MM.1S (cell line): Measurements from ENCODE around the gene SCGB1D1.

Experiments
- DNase-seq: peaks from one replicate; pipeline ENCODE4 v3.0.0-alpha.2; 2015
- H2AFZ ChIP-seq: fragments of 300-600 bp; sonication (generic); 2 replicates; pipeline ENCODE4 v1.6.0; 2016; ENCODE audit warnings: antibody characterized with exemption, low read length
- H3F3A ChIP-seq: fragments of 300-600 bp; sonication (generic); 2 replicates; pipeline ENCODE4 v1.6.1; 2016; ENCODE audit warnings: mild to moderate bottlenecking, antibody characterized with exemption, low read length, moderate library complexity, mixed read lengths; ENCODE audit not compliant: insufficient read depth
- H3K27ac ChIP-seq: fragments of 300-600 bp; sonication (generic); 2 replicates; pipeline ENCODE4 v1.5.1; 2016; ENCODE audit warnings: mild to moderate bottlenecking, low read length
- H3K27me3 ChIP-seq: fragments of 300-600 bp; sonication (generic); replicated peaks from 2 replicates; pipeline ENCODE4 v1.6.0; 2016; ENCODE audit warnings: low read length; ENCODE audit not compliant: insufficient read depth
- H3K36me3 ChIP-seq: fragments of 300-600 bp; sonication (generic); replicated peaks from 2 replicates; pipeline ENCODE4 v1.6.1; 2016; ENCODE audit warnings: mild to moderate bottlenecking, low read length, mixed read lengths; ENCODE audit not compliant: insufficient read depth
- H3K4me1 ChIP-seq: fragments of 300-600 bp; sonication (generic); 2 replicates; pipeline ENCODE4 v1.6.1; 2016; ENCODE audit warnings: low read length, mixed read lengths
- H3K4me2 ChIP-seq: fragments of 300-600 bp; sonication (generic); 2 replicates; pipeline ENCODE4 v1.6.0; 2016; ENCODE audit warnings: low read depth, low read length
- H3K4me3 ChIP-seq: fragments of 300-600 bp; sonication (generic); 2 replicates; pipeline ENCODE4 v1.5.1; 2016; ENCODE audit warnings: low read length, mixed read lengths
- H3K79me2 ChIP-seq: fragments of 300-600 bp; sonication (generic); 2 replicates; pipeline ENCODE4 v1.6.1; 2016; ENCODE audit warnings: mixed run types, low read length, mixed read lengths
- H3K9ac ChIP-seq: fragments of 300-600 bp; sonication (generic); 2 replicates; pipeline ENCODE4 v1.6.1; 2016; ENCODE audit warnings: low read length, mixed read lengths
- H3K9me2 ChIP-seq: fragments of 300-600 bp; sonication (generic); replicated peaks from 2 replicates; pipeline ENCODE4 v1.6.1; 2016; ENCODE audit warnings: mild to moderate bottlenecking, low read length, mixed read lengths; ENCODE audit not compliant: insufficient read depth
- H3K9me3 ChIP-seq: fragments of 300-600 bp; sonication (generic); replicated peaks from 2 replicates; pipeline ENCODE4 v1.6.1; 2016; ENCODE audit warnings: mild to moderate bottlenecking, low read length, mixed read lengths; ENCODE audit not compliant: insufficient read depth
- H4K20me1 ChIP-seq: fragments of 300-600 bp; sonication (generic); 2 replicates; pipeline ENCODE4 v1.6.1; 2016; ENCODE audit warnings: mild to moderate bottlenecking, low read length, moderate library complexity, mixed read lengths; ENCODE audit not compliant: insufficient read depth
- CTCF ChIP-seq: fragments of 300-600 bp; sonication (generic); IDR thresholded peaks from 2 replicates; pipeline ENCODE4 v1.5.1; 2016; ENCODE audit warnings: antibody characterized with exemption, low read length, mixed read lengths
- EZH2 ChIP-seq: fragments of 300-600 bp; sonication (generic); optimal IDR thresholded peaks from 2 replicates; pipeline ENCODE3; 2017; ENCODE audit warnings: low read depth, mild to moderate bottlenecking, antibody characterized with exemption, low read length, mixed read lengths
- EZH2phosphoT487 ChIP-seq: fragments of 300-600 bp; sonication (generic); IDR thresholded peaks from 2 replicates; pipeline ENCODE4 v1.6.1; 2018; ENCODE audit warnings: antibody characterized with exemption, low read length

SCGB1D1 gene

GRCh38 chr11:62150887-62151736 lies 38.9 kb upstream of the SCGB1D1 start:
- DNase-seq: no peak

GRCh38 chr11:62151737-62152102 lies 38.3 kb upstream of the SCGB1D1 start:
- no peak overlapping the region for H3K27ac ChIP-seq
- H3K4me2 ChIP-seq: no peak overlapping the region
- H3K36me3 ChIP-seq: peaks cover 20% of the 10 kb centered on the region
- DNase-seq: no peak
- no peak overlapping the region for H2AFZ ChIP-seq
- no peak overlapping the region for H3K9ac ChIP-seq
- no peaks in the 10 kb centered on the region for H3K27me3 ChIP-seq
- no peaks in the 10 kb centered on the region for H3K4me1 ChIP-seq
- H3K4me3 ChIP-seq: no peak overlapping the region
- H3K79me2 ChIP-seq: no peaks in the 10 kb centered on the region
- TF ChIP-seq EZH2phosphoT487 (no peak), CTCF (no peak), EZH2 (no peak)
- no peaks in the 10 kb centered on the region for H3K9me2 ChIP-seq
- no peaks in the 10 kb centered on the region for H3F3A ChIP-seq
- H3K9me3 ChIP-seq: no peaks in the 10 kb centered on the region
- H4K20me1 ChIP-seq: 0 out of 2 replicates have a peak, but pooled peaks cover 3% of the 10 kb centered on the region

More at GRCh38 chr11:62150887-62151736, 38.9 kb upstream of the SCGB1D1 start:
- Histone ChIP-seq H3K79me2 (no peaks in the 10 kb centered on the region), H3K36me3 (peaks cover 20% of the 10 kb centered on the region), H3K9me2 (no peaks in the 10 kb centered on the region), H2AFZ (no peak overlapping the region), H3K9ac (no peak overlapping the region), H3F3A (no peaks in the 10 kb centered on the region), H3K4me3 (no peak overlapping the region), H3K27me3 (no peaks in the 10 kb centered on the region), H3K4me2 (no peak overlapping the region), H4K20me1 (0 out of 2 replicates have a peak, but pooled peaks cover 3% of the 10 kb centered on the region), H3K27ac (no peak overlapping the region), H3K9me3 (no peaks in the 10 kb centered on the region), H3K4me1 (no peaks in the 10 kb centered on the region)
- TF ChIP-seq EZH2phosphoT487 (no peak), EZH2 (no peak), CTCF (no peak)

DNA sequence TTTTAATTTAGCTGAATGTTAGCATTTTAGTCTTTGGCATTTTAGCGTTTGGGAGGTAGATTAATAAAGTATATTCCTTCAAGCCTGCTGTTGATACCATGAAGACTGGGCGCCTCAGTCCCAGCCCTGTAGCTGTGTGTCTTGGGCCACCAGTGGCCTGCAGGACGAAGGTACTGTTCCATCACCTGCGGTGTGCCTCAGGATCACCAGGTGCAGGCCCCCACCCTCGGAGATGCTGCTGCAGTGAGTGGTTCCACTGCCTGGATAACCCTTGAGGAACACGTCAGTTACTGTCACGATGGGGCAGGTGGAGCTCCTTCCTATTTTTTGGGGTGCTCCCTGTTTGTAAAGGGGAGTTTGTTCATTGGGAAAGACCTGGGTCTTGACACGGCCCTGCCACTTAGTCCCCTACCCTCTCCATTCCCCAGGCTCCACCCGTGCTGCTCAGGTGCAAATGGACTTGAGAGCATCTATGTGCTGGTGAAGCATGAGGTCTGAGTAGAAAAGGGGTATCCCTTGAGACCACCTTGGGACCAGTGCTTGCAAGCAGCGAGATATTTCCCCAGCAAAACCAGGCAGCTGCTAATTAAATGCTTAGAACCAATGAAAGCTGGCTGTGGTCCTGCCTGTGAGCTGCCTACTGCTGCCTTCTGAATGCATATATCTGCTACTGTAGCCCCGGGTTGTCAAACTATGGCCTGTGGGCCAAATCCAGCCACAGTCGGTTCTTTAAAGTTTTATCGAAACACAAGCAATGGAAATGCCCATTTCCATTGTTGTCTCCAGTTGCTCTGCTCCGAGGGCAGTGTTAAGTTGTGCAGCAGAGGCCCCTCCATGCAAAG lies 37.5 kb upstream of the SCGB1D1 start:
- Histone ChIP-seq H3K27me3 (no peaks in the 10 kb centered on the region), H3K4me1 (no peaks in the 10 kb centered on the region), H3K79me2 (no peaks in the 10 kb centered on the region), H3K4me3 (no peak overlapping the region), H4K20me1 (0 out of 2 replicates have a peak, but pooled peaks cover 3% of the 10 kb centered on the region), H3K4me2 (no peak overlapping the region), H3K36me3 (peaks cover 18% of the 10 kb centered on the region), H3K9me2 (no peaks in the 10 kb centered on the region), H3K27ac (no peak overlapping the region), H3K9ac (no peak overlapping the region), H2AFZ (no peak overlapping the region), H3F3A (no peaks in the 10 kb centered on the region), H3K9me3 (no peaks in the 10 kb centered on the region)
- TF ChIP-seq EZH2 (no peak), CTCF (no peak), EZH2phosphoT487 (no peak)
- no peak for DNase-seq
